HG02943 (cell line): Measurements from ENCODE around the gene IL18BP.

Source experiments
- ATAC-seq: cut with Tn5 transposase; IDR thresholded peaks from one replicate; pipeline ENCODE4 v1.9.1; 2021; ENCODE audit warnings: mild to moderate bottlenecking, low read depth, moderate library complexity; ENCODE audit not compliant: unreplicated experiment

IL18BP gene

DNA sequence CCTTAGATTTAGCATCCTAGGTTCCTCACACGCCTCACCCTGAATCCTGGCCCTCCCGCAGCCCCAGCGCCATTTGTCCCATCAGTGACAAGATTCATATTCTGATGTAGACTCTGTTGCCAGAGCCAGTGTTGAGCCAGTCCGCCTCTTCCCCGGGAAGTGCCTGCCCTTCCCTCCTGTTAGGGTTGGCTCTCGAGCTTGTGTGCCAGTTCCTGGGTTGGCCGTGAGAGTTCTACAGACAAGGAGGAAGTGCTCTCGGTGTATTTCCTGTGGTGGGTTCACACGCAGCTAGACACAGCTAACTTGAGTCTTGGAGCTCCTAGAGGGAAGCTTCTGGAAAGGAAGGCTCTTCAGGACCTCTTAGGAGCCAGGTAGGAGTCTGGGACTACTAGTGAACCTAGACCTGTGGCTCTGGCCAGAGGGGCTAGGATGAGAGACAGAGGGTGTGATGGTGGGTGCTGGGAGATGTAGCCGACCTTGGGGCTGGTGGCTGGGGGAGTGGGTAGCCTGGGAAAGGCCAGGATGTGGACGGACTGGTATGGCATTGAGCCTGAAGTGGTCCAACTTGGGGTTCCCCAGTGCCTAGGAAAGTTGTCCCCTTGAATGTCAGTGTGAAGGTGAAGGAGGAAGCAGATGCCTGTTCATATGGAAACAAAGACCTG, at the start of gene IL18BP:
Gene IL18BP, plus strand, starts transcription at position 261 of the 662 bp plus-strand sequence. CDS start 1,076 bp downstream, outside the sequence.
- no peak for ATAC-seq

DNA sequence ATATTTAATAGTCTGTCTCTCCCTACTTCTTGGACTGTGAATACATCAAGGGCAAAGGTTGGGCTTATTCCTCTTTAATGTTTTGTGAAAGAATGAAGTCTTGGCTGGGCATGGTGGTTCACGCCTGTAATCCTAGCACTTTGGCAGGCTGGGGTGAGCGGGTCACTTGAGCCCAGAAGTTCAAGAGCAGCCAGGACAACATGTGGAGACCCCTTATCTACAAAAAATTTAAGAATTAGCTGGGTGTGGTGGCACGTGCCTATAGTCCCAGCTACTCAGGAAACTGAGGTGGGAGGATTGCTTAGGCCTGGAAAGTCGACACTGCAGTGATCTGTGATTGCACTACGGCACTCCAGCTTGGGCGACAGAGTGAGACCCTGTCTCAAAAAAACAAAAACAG, 49.7 kb upstream of the IL18BP start:
- ATAC-seq = no peak

DNA sequence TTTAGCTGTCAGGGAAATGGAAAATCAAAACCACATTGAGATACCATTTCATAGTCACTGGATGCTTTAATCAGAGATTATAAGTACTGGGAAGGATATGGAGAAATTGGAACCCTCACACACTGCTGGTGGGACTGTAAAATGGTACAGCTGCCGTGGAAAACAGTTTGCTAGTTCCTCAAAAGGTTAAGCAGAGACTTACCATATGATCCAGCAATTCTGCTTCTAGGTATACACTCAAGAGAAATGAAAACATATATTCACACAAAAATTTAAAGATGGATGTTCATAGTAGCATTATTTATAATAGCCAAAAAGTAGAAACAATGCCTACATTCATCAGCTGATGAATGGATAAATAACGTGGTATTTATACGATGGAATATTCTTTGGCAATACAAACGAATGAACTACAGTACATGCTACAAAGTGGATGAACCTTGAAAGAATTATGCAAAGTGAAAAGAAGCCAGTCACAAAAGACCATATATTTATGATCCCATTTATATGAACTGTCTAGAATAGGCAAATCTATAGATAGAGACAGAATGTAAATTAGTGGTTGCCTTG, 46.9 kb upstream of the IL18BP start:
- no peak for ATAC-seq

DNA sequence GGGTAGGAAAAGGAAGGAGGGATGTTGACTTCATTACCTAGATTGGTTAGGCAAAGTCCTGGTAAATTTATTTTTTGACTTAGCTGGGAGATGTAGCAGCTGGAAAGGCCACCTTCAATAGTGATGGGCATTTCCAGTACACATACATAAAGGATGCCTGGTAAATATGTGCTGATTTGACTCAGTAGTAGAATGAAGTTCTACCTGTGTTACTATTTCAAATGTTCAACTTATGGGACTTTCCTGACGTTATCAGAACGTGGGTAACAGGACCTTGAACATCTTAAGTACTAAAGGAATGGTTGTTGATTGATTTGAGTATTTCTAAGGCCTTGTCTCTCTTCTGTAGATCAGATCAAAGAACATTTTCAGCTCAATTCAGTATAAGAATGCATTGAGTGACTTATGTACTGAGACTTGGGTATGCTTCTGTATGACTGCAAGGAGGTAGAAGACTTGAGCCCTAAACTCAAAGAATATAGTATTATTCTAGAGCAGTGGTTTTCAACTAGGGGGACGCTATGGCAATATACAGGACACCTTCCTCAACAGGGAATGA, 42.7 kb upstream of the IL18BP start:
- ATAC-seq = no peak

DNA sequence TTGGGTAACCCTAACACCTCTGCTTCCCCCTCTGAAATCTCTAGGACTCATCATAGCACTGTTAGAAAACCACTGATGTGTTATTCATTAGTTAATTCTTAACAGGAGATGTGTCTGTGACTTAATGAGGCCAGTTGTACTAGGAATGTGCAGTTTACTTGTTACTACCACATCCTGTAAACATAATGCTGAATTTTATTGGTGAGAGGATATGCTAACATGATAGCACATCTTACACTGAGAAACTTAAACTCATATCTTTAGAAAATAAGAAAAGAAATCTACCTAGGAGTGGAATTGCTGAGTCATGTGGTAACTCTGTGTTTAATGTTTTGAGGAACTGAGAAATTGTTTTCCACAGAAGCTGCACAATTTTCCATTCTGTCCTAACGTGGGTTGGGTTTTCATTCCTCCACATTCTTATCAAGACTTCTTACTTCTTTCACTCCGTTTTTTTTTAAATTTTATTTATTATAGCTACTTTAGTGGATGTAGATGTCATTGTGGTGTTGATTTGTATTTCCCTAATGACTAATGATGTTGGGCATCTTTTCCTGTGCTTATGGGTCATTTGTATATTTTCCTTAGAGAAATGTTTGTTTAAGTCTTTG, 36.2 kb upstream of the IL18BP start:
- ATAC-seq = no peak

DNA sequence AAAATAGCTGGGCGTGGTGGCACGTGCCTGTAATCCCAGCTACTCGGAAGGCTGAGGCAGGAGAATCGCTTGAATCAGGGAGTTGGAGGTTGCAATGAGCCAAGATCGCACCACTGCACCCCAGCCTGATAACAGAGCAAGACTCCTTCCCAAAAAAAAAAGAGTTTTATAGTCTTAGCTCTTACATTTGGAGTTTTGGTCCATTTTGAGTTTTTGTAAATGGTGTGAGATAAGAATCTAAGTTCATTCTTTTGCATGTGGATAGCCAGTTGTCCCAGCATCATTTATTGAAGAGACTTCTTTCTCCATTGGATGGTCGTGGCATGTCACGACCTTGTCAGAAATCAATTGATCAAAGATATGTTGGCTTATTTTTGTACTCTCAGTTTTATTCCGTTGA, 35.2 kb upstream of the IL18BP start:
- ATAC-seq = no peak

DNA sequence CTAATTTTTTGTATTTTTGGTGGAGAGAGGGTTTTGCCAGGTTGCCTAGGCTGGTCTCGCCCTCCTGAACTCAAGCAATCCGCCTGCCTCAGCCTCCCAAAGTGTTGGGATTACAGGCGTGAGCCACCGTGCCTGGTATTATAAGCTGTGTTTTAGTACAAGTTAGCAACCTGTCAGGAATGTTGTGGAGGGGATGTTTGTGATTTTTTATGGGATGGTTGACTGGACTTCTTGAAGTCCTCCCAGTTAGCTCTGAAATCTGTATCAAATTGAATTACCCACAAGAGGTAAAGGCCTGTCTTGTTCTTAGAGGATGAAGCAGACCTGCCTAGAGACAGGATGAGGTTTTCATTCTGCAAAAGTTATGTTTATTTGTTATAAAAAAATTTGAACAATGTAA, 34.1 kb upstream of the IL18BP start:
- no peak for ATAC-seq

DNA sequence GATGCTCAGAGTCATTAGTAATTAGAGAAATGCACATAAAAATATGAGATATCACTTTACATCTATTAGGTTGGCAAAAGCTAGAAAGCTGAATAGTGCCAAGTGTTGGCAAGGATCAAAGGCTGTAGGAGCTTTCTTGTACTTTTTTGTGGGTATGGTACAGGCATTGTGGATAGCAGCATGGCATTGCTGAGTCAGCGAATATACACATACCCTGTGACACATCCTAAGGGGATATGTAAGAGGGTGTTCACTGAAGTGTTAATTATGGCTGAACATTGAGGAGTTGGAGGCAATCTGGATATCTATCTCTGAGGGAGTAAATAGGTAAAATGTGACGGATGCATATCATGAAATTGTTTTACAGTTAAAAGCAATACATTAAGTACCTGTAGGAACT, 27.0 kb upstream of the IL18BP start:
- no peak for ATAC-seq

DNA sequence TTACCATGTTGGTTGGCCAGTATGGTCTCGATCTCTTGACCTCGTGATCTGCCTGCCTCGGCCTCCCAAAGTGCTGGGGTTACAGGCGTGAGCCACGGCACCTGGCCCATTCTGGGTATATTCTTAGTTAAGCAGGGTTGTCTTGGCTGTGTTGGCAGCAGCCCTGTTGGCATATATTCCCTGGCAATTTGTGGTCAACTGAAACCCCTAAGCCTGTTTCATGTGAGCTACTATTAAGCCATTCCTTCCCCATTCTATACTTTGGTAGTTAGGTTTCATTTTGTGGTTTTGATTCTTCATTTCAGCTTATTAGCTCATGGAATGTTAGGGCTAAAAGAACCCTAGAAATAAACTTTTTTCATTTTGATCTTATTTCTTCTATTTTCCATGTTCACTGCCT, 22.2 kb upstream of the IL18BP start:
- ATAC-seq = no peak

DNA sequence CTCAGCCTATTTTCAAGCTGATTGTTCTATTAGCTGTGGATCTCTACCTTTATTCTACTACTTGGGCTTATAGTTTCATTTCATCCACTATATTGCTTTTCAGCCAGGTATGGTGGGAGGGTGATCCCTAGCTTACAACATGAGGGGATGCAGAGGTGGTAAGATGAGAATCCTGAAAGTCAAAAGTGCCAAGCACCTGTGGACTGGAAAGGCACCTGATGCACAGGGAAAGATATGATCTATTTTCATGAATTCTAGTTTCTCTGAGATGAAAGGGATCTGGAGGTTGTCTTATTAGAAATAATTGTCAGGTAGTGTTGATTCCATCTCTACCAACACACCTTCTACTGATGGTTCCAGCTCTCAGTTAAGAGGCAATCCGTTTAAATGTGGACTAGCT, 21.6 kb upstream of the IL18BP start:
- no peak for ATAC-seq

DNA sequence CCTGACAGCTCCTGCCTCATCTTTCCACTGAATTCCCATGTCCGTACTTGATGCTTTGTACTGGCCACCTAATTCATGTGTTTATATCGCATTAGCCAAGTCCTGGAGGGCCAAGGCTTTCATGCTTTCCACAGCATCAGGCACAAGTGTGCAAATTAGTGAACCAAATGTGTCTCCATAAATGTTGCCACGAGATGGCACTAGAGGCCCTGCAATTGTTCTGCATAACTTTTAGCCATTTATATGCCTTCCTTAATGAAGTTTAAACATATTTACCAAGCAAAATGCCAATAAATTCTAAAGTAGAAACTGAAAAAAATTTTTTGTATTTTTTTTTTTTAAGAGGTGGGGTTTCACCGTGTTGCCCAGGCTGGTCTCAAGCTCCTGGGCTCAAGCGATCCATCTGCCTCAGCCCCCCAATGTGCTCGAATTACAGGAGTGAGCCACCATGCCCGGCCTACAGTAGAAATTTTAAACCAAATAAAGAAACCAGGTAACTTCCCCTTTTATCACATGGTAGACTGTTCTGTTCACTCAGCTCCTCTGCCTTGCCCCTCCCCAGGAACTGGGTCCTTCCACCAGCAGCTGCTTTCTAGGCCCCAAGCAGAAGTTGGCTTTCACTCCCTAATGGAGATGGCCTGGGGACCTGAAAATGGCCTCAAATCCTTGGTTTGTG, 20.8 kb upstream of the IL18BP start:
- ATAC-seq = no peak

DNA sequence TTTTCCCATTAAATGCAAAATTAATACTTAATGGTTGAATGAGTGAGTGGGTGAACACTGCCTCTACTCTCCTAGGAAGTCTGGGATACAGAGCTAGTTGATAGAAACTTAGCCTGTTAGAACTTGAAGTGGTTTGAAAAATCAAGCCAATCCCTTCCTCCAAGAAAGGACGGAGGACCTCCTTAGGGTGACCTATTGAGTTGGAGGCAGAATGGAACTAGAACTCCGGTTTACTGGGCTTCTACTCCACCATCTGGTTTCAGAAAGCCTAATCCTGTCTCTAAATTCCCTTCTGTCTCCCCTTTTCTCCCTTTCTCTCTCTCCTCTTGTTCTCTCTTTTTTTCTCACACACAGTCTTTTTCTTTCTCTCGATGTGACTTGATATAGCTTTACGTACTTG, 19.6 kb upstream of the IL18BP start:
- ATAC-seq = no peak

DNA sequence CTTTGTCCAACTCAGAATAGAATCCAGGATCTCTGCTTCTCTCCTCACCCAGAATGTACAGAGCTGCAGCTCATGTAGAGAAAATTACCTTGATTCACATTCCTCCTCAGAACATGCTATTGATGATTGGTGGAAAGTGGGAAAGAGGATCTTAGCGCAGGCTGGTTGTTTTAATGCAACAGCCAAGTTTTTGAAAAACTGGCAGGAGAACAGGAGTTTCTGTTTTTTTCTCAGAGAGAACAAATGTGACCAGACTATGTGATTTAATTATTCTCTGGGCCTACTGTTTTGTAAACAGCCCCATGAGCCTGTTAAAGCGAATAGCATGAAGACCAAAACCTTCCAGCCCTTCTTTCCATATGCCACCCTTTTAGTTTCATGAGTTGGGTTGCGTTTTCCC, 19.1 kb upstream of the IL18BP start:
- ATAC-seq = no peak

DNA sequence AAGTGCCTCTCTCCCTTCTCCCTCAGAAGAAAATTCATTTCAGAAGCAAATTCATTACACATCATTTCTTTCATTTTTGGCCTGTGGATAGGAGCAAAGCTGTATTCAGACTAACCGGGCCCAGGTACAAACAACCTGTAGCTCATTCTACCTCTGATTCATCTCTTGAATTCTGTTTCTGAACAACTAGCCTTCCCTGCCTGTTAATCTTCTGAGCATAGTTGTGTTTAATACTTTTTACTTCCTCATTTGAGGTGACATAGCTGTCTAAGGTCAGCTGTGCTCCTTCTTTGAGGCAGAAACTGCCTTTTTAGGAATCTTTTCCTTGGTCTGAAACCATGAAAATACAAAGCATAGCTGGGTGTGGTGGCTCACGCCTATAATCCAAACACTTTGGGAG, 12.6 kb upstream of the IL18BP start:
- no peak for ATAC-seq

DNA sequence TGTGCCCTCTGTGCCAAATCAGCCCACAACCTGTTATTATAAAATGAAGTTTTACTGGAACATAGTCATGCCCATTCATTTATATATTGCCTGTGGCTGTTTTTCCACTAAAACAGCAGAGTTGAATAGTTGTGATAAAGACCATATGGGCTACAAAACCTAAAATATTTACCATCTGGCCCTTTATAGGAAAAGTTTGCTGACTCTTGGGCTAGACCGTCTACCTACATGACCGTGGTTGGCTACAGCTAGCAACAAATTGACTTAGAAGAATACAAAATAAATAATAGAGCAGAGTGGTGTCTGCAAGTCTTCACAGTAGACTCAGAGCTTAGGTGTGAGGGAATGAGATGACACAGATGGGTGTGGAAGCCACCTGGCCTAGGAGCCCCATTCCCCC, 11.2 kb upstream of the IL18BP start:
- no peak for ATAC-seq

DNA sequence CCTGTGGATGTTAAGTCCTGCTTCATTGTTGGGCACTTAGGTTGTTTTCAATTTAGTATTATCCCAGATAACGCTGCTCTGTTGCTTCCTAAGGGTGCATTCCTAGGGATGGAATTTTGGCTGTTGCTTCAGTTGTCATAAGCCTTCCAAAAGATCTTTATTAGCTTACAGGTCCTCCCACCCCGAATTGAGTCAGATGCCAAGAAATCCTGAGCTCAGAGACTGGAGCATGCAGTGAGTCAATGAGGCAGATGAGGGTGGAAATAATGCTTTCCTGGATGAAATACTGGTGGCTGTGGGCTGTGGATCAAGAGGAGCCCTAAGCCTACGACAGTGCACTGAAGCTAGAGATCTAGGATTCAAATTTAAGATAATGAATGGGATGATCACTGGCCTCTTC, 10.7 kb upstream of the IL18BP start:
- no peak for ATAC-seq

DNA sequence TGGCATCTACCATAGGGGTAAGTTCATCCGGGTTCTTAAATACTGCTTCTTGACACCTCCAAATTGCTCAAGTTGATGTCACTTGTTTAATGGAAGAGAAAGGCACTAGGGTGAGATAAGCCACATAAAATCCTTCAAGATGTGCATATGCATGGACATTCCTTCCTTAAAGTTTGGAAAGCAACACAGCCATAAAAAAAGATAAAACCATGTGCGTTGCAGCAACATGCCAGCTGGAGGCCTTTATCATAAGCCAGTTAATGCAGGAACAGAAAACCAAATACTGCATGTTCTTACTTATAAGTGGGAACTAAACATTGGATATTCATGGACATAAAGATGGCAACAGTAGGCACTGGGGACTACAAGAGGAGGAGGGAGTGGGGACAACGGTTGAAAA, 8.0 kb upstream of the IL18BP start:
- ATAC-seq = no peak

DNA sequence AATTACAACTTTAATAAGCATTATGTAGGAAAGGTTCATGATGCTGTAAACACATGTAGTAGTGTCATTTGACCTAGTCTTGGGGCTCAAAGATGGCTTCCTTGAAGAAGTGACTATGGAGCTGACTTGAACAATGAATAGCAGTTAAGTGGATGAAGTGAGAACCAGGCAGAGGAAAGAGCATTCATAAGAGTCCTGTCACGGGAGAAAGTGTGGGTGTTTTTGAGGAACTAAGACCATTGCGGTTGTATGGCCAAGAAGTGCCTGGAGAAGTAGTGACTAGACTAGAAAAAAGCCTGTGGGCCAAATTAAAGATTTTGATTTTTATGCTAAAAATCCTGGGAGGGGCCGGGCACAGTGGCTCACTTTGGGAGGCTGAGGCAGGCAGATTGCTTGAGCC, 7.2 kb upstream of the IL18BP start:
- ATAC-seq = peak; percentile 64

DNA sequence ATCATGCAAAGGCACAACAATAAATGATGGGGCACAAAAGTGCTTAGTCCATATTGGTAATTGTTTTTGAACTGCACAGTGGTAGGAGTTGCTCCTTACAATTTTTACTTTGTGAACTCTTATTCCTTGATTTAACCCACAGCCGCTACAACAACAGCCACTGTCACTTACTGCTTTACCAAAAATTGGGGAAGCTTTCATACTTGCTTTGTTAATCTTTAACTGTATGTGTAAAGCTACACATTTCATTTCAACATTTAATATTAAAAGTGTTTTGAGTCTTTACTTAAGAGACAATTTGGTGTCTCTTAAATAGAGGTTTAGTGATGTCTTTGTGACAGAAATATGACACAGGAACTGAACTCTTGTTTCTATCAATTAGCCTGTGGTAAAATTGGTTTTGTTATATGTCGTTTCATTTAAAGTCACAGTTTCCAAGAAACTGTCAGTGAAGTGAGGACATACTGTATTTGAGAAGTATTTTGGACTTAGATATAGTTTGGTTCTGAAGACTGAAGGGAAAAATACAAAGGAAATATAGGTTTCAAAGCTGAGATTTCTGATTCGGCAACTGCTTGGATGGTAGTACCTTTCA, 6.5 kb upstream of the IL18BP start:
- no peak for ATAC-seq

DNA sequence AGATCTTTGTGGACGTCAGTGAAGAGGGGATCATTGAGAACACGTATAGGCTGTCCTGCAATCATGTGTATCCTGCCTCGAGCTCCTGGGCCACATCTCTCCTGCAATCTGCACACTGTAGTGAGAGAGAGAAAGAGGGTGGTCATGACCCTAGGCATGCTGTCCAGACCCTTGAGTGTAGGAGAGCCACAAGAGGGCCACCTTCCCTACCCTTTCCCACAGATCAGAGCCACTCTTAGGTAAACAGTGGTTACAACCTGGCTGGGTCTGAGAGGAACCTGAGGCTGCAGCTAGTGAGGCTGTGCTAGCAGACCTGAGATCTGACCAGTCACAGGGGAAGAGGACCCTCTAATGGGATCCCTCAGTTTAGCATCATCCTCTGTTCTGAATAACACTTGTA, 3.9 kb upstream of the IL18BP start:
- no peak for ATAC-seq

DNA sequence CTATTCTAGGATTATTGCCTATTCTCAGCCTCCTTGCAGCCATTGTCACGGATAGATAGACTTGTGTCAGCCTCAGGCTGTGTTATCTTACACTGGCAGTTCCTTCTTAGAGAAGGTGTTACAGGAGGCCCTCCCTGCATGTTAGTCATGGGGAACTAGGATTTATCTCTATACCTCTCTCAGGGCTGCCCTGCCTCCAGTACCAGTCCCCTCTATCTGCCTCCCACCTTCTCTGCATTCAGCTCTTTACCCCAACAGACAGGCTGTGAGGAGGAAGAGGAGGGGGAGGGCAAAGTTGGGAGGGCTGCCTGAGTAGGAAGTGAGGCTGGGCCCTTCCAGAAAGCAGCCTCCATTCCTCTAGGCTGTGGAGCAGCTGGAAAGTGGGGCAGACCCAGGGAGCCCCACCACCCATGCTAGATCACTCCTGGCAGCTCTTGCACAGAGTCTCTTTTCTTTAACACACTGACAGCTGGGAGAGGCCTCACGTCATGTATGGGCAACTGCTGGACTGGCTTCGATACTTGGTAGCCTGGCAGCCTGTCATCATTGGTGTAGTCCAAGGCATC, 2.9 kb upstream of the IL18BP start:
- ATAC-seq = no peak
